Measurements from ENCODE around the gene INKA2.

DNA sequence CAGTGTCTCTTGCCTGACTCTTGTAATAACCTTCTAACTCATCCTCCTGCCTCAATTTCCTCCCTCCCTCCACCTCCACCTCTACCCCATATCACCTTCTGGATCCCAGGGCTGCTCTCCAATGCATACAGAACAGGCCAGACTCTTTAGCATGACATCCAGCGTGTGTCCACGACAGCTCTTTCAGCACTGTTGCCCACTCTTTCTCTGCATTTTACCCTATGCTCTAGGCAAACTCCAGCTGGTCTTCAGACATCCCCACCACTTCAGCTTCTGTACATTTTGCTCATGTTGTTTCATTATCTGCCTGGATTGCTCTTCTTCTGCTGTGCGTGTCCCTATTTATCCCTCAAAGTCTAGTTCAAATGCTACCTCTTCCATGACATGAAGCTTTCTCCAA, 4.8 kb downstream of the INKA2 start:
- TF ChIP-seq, protein P1, sequence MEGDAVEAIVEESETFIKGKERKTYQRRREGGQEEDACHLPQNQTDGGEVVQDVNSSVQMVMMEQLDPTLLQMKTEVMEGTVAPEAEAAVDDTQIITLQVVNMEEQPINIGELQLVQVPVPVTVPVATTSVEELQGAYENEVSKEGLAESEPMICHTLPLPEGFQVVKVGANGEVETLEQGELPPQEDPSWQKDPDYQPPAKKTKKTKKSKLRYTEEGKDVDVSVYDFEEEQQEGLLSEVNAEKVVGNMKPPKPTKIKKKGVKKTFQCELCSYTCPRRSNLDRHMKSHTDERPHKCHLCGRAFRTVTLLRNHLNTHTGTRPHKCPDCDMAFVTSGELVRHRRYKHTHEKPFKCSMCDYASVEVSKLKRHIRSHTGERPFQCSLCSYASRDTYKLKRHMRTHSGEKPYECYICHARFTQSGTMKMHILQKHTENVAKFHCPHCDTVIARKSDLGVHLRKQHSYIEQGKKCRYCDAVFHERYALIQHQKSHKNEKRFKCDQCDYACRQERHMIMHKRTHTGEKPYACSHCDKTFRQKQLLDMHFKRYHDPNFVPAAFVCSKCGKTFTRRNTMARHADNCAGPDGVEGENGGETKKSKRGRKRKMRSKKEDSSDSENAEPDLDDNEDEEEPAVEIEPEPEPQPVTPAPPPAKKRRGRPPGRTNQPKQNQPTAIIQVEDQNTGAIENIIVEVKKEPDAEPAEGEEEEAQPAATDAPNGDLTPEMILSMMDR (IDR thresholded peaks at IDR 0.05) = no peak
- TF ChIP-seq POLR2A (IDR thresholded peaks at IDR 0.05) = no peak

Data from body of pancreas (tissue), 4 donors.